H9 (cell line): Measurements from ENCODE around the gene HNF1A. TPM values are rescaled to one million over a fixed set of nuclear protein-coding genes. Genes with fewer than 3 reads are reported as not detected.
A peak's percentile ranks its signal among the peaks of the same experiment; 100 is the strongest.

ENCODE experiments used
- DNase-seq: peaks from one replicate; pipeline ENCODE4 v3.0.0-alpha.2; 2017
- H2AFZ ChIP-seq: one replicate; pipeline ENCODE4 v1.6.1; 2013; ENCODE audit warnings: mild to moderate bottlenecking, low read length, control low read depth, moderate library complexity
- H2AK5ac ChIP-seq: 2 replicates; pipeline ENCODE4 v1.6.1; 2013; ENCODE audit warnings: low read length, control low read depth, mixed read lengths; ENCODE audit not compliant: insufficient read length
- H2BK120ac ChIP-seq: one replicate; pipeline ENCODE4 v1.6.1; 2013; ENCODE audit warnings: low read depth, mild to moderate bottlenecking, low read length, control low read depth, inconsistent platforms; ENCODE audit not compliant: poor library complexity, severe bottlenecking
- H2BK12ac ChIP-seq: 2 replicates; pipeline ENCODE4 v1.6.1; 2013; ENCODE audit warnings: low read length, control low read depth, mixed read lengths, low read depth; ENCODE audit not compliant: insufficient read length
- H2BK15ac ChIP-seq: 2 replicates; pipeline ENCODE4 v1.6.1; 2013; ENCODE audit warnings: low read depth, low read length, control low read depth
- H2BK20ac ChIP-seq: one replicate; pipeline ENCODE4 v1.6.1; 2013; ENCODE audit warnings: low read depth, mild to moderate bottlenecking, low read length, control low read depth, inconsistent platforms; ENCODE audit not compliant: poor library complexity, severe bottlenecking
- H2BK5ac ChIP-seq: 2 replicates; pipeline ENCODE4 v1.6.1; 2013; ENCODE audit warnings: low read length, control low read depth, mixed read lengths; ENCODE audit not compliant: insufficient read length
- H3K14ac ChIP-seq: 2 replicates; pipeline ENCODE4 v1.6.1; 2013; ENCODE audit warnings: low read length, control low read depth; ENCODE audit not compliant: insufficient read depth
- H3K18ac ChIP-seq: 2 replicates; pipeline ENCODE4 v1.6.1; 2013; ENCODE audit warnings: low read depth, mild to moderate bottlenecking, mixed read lengths, low read length, control low read depth; ENCODE audit not compliant: insufficient read length
- H3K23ac ChIP-seq: 2 replicates; pipeline ENCODE4 v1.6.1; 2013; ENCODE audit warnings: low read length, control low read depth, mixed read lengths, low read depth; ENCODE audit not compliant: insufficient read length
- H3K23me2 ChIP-seq: 2 replicates; pipeline ENCODE4 v1.6.1; 2013; ENCODE audit warnings: low read depth, mild to moderate bottlenecking, mixed read lengths, low read length, control low read depth; ENCODE audit not compliant: insufficient read length, poor library complexity, severe bottlenecking
- H3K27ac ChIP-seq: 2 replicates; pipeline ENCODE4 v1.5.1; 2013; ENCODE audit warnings: low read length, control low read depth, mixed read lengths, low read depth; ENCODE audit not compliant: insufficient read length
- H3K27me3 ChIP-seq: 2 replicates; pipeline ENCODE4 v1.6.1; 2013; ENCODE audit warnings: low read length, control low read depth, inconsistent platforms; ENCODE audit not compliant: insufficient read depth
- H3K4ac ChIP-seq: 2 replicates; pipeline ENCODE4 v1.6.1; 2013; ENCODE audit warnings: low read depth, mild to moderate bottlenecking, control low read depth, inconsistent platforms, low read length, moderate library complexity
- H3K4me1 ChIP-seq: 2 replicates; pipeline ENCODE4 v1.6.1; 2013; ENCODE audit warnings: low read length, control low read depth, inconsistent platforms; ENCODE audit not compliant: insufficient read depth
- H3K4me2 ChIP-seq: 2 replicates; pipeline ENCODE4 v1.6.1; 2013; ENCODE audit warnings: low read length, control low read depth, mixed read lengths; ENCODE audit not compliant: insufficient read length, insufficient read depth
- H3K56ac ChIP-seq: 2 replicates; pipeline ENCODE4 v1.6.1; 2013; ENCODE audit warnings: low read depth, mild to moderate bottlenecking, mixed read lengths, low read length, control low read depth; ENCODE audit not compliant: insufficient read length
- H3K79me1 ChIP-seq: 2 replicates; pipeline ENCODE4 v1.6.1; 2013; ENCODE audit warnings: low read depth, mild to moderate bottlenecking, moderate library complexity, low read length, control low read depth, inconsistent platforms; ENCODE audit not compliant: insufficient read depth, poor library complexity, severe bottlenecking
- H3K79me2 ChIP-seq: 2 replicates; pipeline ENCODE4 v1.6.1; 2013; ENCODE audit warnings: low read length, control low read depth, inconsistent platforms; ENCODE audit not compliant: insufficient read depth
- H3K9ac ChIP-seq: 2 replicates; pipeline ENCODE4 v1.6.1; 2013; ENCODE audit warnings: low read length, control low read depth, mixed read lengths; ENCODE audit not compliant: insufficient read length; ENCODE audit errors: extremely low read depth
- H3K9me3 ChIP-seq: one replicate; pipeline ENCODE4 v1.6.1; 2013; ENCODE audit warnings: low read depth, low read length, inconsistent platforms; ENCODE audit not compliant: control insufficient read depth
- H3T11ph ChIP-seq: one replicate; pipeline ENCODE4 v1.6.1; 2013; ENCODE audit warnings: mild to moderate bottlenecking, low read length, control low read depth, inconsistent platforms
- H4K20me1 ChIP-seq: one replicate; pipeline ENCODE4 v1.6.1; 2013; ENCODE audit not compliant: control insufficient read depth, insufficient read length, insufficient read depth
- H4K5ac ChIP-seq: 2 replicates; pipeline ENCODE4 v1.6.1; 2013; ENCODE audit warnings: low read depth, mild to moderate bottlenecking, mixed read lengths, low read length, control low read depth; ENCODE audit not compliant: insufficient read length
- H4K8ac ChIP-seq: replicated peaks from 2 replicates; pipeline ENCODE4 v1.6.1; 2013; ENCODE audit warnings: low read length, control low read depth, mixed read lengths, low read depth; ENCODE audit not compliant: insufficient read length
- H4K91ac ChIP-seq: 2 replicates; pipeline ENCODE4 v1.6.1; 2013; ENCODE audit warnings: low read depth, mild to moderate bottlenecking, moderate library complexity, mixed read lengths, low read length, control low read depth; ENCODE audit not compliant: insufficient read length
- H3K27ac Mint-ChIP-seq, 3 experiments: 2 replicates in 2 of 3; 3 replicates in 1 of 3; pipeline ENCODE4 v1.8.0; 2020 to 2021; ENCODE audit warnings: mixed read lengths in 3 of 3, mild to moderate bottlenecking in 1 of 3, moderate library complexity in 1 of 3
- H3K27me3 Mint-ChIP-seq: 2 replicates; pipeline ENCODE4 v1.8.0; 2021; ENCODE audit warnings: low read depth, mild to moderate bottlenecking, moderate library complexity, mixed read lengths
- H3K36me3 Mint-ChIP-seq, 3 experiments: 2 replicates in 2 of 3; 3 replicates in 1 of 3; pipeline ENCODE4 v1.8.0; 2020 to 2021; ENCODE audit warnings: low read depth in 3 of 3, mixed read lengths in 3 of 3; ENCODE audit not compliant: insufficient read depth in 1 of 3
- H3K4me1 Mint-ChIP-seq, 2 experiments: 2 replicates each; pipeline ENCODE4 v1.8.0; 2020; ENCODE audit warnings: mixed read lengths in 2 of 2
- H3K4me3 Mint-ChIP-seq, 2 experiments: 2 replicates in 1 of 2; 3 replicates in 1 of 2; pipeline ENCODE4 v1.8.0; 2020 to 2021; ENCODE audit warnings: mild to moderate bottlenecking in 2 of 2, mixed read lengths in 2 of 2, moderate library complexity in 1 of 2
- H3K9me3 Mint-ChIP-seq, 2 experiments: 2 replicates in 1 of 2; 3 replicates in 1 of 2; pipeline ENCODE4 v1.8.0; 2020; ENCODE audit warnings: mild to moderate bottlenecking in 2 of 2, mixed read lengths in 2 of 2, moderate library complexity in 1 of 2
- WGBS: extraction: QIAGEN DNeasy Blood & Tissue Kit; methylation state at CpG from one replicate; pipeline ENCODE4 v1.1.7; 2013; ENCODE audit warnings: missing lambda C conversion rate, low lambda C conversion rate, mixed read lengths; ENCODE audit not compliant: insufficient read length; ENCODE audit errors: extremely low coverage; 5-methylcytosine and 5-hydroxymethylcytosine counted together
- total RNA-seq: library from RNA; stranded (reverse); gene quantifications from 2 replicates; pipeline ENCODE4 v1.2.1, GENCODE V29; 2021
- TF ChIP-seq, protein P1 (sequence below): fragments of 200-600 bp; sonication (generic); conservative IDR thresholded peaks from 3 replicates; pipeline ENCODE4 v1.8.0; 2021; ENCODE audit warnings: antibody characterized with exemption, mild to moderate bottlenecking

The HNF1A gene
- total RNA-seq, 1 experiment from 2014 or later, result not detected

DNA sequence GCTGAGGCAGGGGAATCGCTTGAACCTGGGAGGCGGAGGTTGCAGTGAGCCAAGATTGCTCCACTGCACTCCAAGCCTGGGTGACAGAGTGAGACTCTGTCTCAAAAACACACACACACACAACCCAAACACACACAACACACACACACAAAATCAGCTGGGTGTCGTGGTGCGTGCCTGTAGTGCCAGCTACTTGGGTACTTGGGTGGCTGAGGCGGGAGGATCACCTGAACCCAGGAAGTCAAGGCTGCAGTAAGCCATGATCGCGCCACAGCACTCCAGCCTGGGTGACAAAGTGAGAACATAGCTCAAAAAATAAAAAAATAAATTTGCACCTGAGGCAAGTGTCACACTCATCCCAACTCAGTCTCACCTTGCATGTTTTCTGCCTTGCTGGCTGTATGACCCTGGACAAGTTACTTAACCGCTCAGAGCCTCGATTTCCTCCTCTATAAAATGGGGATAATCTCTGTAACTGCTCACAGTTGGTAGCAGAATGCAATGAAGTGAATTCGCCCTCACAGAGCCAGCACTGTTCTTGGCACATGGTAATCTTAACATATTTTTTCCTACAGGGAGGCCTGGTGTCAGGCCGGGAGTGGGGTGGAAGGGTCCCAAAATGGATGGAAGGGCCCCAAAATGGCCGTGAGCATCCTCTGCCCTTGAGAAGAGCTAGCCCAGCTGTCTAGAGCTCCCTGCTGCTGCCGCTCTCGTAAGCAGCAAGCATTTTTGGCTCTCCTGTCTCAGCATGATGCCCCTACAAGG lies 630 bp upstream of the HNF1A start:
- Mint-ChIP-seq H3K27ac (peak overlapping the region in 1 of 3 experiments; percentile 59; a peak in 1 of 7 replicates), H3K27me3 (no peaks in the 10 kb centered on the region; the same call in 1 of the 2 replicates), H3K36me3 (no peaks in the 10 kb centered on the region), H3K9me3 (peaks cover 0 to 4% of the 10 kb centered on the region in 2 experiments; a peak in 1 of 5 replicates), H3K4me3 (no peak overlapping the region), H3K4me1 (peaks cover 10 to 24% of the 10 kb centered on the region in 2 experiments)
- H3K4me1 ChIP-seq, result peaks cover 3% of the 10 kb centered on the region; the same call in 1 of the 2 replicates
- no peak overlapping the region for H4K8ac ChIP-seq
- TF ChIP-seq, protein P1, sequence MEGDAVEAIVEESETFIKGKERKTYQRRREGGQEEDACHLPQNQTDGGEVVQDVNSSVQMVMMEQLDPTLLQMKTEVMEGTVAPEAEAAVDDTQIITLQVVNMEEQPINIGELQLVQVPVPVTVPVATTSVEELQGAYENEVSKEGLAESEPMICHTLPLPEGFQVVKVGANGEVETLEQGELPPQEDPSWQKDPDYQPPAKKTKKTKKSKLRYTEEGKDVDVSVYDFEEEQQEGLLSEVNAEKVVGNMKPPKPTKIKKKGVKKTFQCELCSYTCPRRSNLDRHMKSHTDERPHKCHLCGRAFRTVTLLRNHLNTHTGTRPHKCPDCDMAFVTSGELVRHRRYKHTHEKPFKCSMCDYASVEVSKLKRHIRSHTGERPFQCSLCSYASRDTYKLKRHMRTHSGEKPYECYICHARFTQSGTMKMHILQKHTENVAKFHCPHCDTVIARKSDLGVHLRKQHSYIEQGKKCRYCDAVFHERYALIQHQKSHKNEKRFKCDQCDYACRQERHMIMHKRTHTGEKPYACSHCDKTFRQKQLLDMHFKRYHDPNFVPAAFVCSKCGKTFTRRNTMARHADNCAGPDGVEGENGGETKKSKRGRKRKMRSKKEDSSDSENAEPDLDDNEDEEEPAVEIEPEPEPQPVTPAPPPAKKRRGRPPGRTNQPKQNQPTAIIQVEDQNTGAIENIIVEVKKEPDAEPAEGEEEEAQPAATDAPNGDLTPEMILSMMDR, result no peak
- no peak overlapping the region for H3K4ac ChIP-seq
- WGBS, result no CpG with 5 or more reads among the region's 14 CpGs
- no peak overlapping the region for H2BK120ac ChIP-seq
- H3K79me2 ChIP-seq, result no peaks in the 10 kb centered on the region
- no peak overlapping the region for H2BK12ac ChIP-seq
- H2BK20ac ChIP-seq, result no peak overlapping the region
- no peaks in the 10 kb centered on the region for H3K79me1 ChIP-seq
- no peak overlapping the region for H2AFZ ChIP-seq
- no peak overlapping the region for H2AK5ac ChIP-seq
- no peak overlapping the region for H4K91ac ChIP-seq
- H3K23me2 ChIP-seq, result no peaks in the 10 kb centered on the region
- H4K5ac ChIP-seq, result no peak overlapping the region
- H3K18ac ChIP-seq, result peak overlapping the region; percentile 29
- no peak overlapping the region for H3K56ac ChIP-seq
- no peak overlapping the region for H3T11ph ChIP-seq
- H3K4me2 ChIP-seq, result no peak overlapping the region
- no peak overlapping the region for H3K9ac ChIP-seq
- H3K27me3 ChIP-seq, result no peaks in the 10 kb centered on the region
- H4K20me1 ChIP-seq, result no peaks in the 10 kb centered on the region
- no peak overlapping the region for H2BK15ac ChIP-seq
- no peak for DNase-seq
- H3K9me3 ChIP-seq, result no peaks in the 10 kb centered on the region
- H3K23ac ChIP-seq, result no peak overlapping the region
- H3K27ac ChIP-seq, result no peak overlapping the region
- H2BK5ac ChIP-seq, result no peak overlapping the region
- H3K14ac ChIP-seq, result no peak overlapping the region
